Measurements from ENCODE around the gene BMP2. TPM values are rescaled to one million over a fixed set of nuclear protein-coding genes. Genes with fewer than 3 reads are reported as not detected.

The BMP2 gene
- total and polyA plus RNA-seq, 2 experiments from 2014 or later: 0.73 to 1.0 TPM

GRCh38 chr20:6733965-6734364 lies 33.5 kb upstream of the BMP2 start:
- peaks cover 2% of the 10 kb centered on the region; the same call in 2 of the 3 replicates for H3K9me3 Mint-ChIP-seq
- DNase-seq (ENCODE audit: low spot score) (no peak), ATAC-seq (no peak)
- Histone ChIP-seq H3K4me2 (no peak overlapping the region), H4K20me1 (replicated peaks; ENCODE audit: insufficient read depth) (no peaks in the 10 kb centered on the region), H3F3A (replicated peaks; ENCODE audit: low read depth) (no peaks in the 10 kb centered on the region), H2AFZ (no peak overlapping the region), H3K79me2 (replicated peaks; ENCODE audit: insufficient read depth) (no peaks in the 10 kb centered on the region), H3K27me3 (ENCODE audit: insufficient read depth) (no peaks in the 10 kb centered on the region), H3K36me3 (ENCODE audit: insufficient read depth) (no peaks in the 10 kb centered on the region), H3K4me3 (no peak overlapping the region), H3K4me1 (ENCODE audit: insufficient read depth) (no peaks in the 10 kb centered on the region), H3K9me2 (ENCODE audit: insufficient read depth) (no peaks in the 10 kb centered on the region; the same call in 1 of the 2 replicates), H3K27ac (ENCODE audit: low read depth) (no peak overlapping the region)
- peaks cover 9% of the 10 kb centered on the region for H3K4me1 Mint-ChIP-seq
- H3K27me3 Mint-ChIP-seq (ENCODE audit: insufficient read depth, low read depth, poor library complexity): peaks cover 2% of the 10 kb centered on the region
- TF ChIP-seq STAT1 (IDR thresholded peaks at IDR 0.05; ENCODE audit: unreplicated experiment) (no peak), ZNF114 (CRISPR knock-in tag; IDR thresholded peaks at IDR 0.05) (no peak), EZH2 (IDR thresholded peaks at IDR 0.05; ENCODE audit: low read depth, unreplicated experiment) (no peak), NANOG (IDR thresholded peaks at IDR 0.05; ENCODE audit: borderline replicate concordance) (no peak), ETS1 (IDR thresholded peaks at IDR 0.05) (no peak), ZNF331 (CRISPR knock-in tag; IDR thresholded peaks at IDR 0.05; ENCODE audit: low read depth) (no peak), JUNB (IDR thresholded peaks at IDR 0.05; ENCODE audit: unreplicated experiment) (no peak), CREB1 (CRISPR knock-in tag; IDR thresholded peaks at IDR 0.05; ENCODE audit: low read depth) (no peak), ZNF462 (CRISPR knock-in tag; IDR thresholded peaks at IDR 0.05) (no peak)
- TF ChIP-seq, protein P1, sequence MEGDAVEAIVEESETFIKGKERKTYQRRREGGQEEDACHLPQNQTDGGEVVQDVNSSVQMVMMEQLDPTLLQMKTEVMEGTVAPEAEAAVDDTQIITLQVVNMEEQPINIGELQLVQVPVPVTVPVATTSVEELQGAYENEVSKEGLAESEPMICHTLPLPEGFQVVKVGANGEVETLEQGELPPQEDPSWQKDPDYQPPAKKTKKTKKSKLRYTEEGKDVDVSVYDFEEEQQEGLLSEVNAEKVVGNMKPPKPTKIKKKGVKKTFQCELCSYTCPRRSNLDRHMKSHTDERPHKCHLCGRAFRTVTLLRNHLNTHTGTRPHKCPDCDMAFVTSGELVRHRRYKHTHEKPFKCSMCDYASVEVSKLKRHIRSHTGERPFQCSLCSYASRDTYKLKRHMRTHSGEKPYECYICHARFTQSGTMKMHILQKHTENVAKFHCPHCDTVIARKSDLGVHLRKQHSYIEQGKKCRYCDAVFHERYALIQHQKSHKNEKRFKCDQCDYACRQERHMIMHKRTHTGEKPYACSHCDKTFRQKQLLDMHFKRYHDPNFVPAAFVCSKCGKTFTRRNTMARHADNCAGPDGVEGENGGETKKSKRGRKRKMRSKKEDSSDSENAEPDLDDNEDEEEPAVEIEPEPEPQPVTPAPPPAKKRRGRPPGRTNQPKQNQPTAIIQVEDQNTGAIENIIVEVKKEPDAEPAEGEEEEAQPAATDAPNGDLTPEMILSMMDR (conservative IDR thresholded peaks at IDR 0.05; ENCODE audit: low read depth in 2 of 2): no peak
- no peak overlapping the region for H3K4me3 Mint-ChIP-seq
- H3K36me3 Mint-ChIP-seq (ENCODE audit: low read depth): no peaks in the 10 kb centered on the region
- H3K27ac Mint-ChIP-seq: no peak overlapping the region
